HEK293T (cell line): ENCODE results near the gene PRKAR2A.
"Not testable (repeated sequence)": the region's sequence is repeated elsewhere in the genome, so short reads cannot be mapped to it uniquely, and the experiment has no call there.

Experiments used
- CTCF ChIA-PET: fragments of 350-600 bp; formaldehyde crosslinking; extraction: SDS; loops from one replicate; lab custom pipeline; 2021; ENCODE audit warnings: antibody characterized with exemption, inconsistent platforms; lab: Yijun Ruan, JAX
- POLR2A ChIA-PET: fragments of 350-600 bp; formaldehyde crosslinking; extraction: SDS; loops from one replicate; lab custom pipeline; 2020; ENCODE audit warnings: antibody characterized with exemption, inconsistent platforms; lab: Yijun Ruan, JAX
- DNase-seq: peaks from one replicate; pipeline ENCODE4 v3.0.0; 2012; ENCODE audit warnings: mixed read lengths; ENCODE audit errors: extremely low spot score
- ARNT ChIP-seq: fragments of 450-650 bp; IDR thresholded peaks from 2 replicates; pipeline ENCODE4 v1.6.1; 2017; ENCODE audit warnings: mild to moderate bottlenecking
- BHLHE40 ChIP-seq: fragments of 450-650 bp; IDR thresholded peaks from 2 replicates; pipeline ENCODE4 v1.6.1; 2016; ENCODE audit warnings: mild to moderate bottlenecking, moderate library complexity, borderline replicate concordance
- CTBP1 ChIP-seq: fragments of 450-650 bp; IDR thresholded peaks from 2 replicates; pipeline ENCODE4 v1.6.1; 2016; ENCODE audit warnings: borderline replicate concordance
- ELF4 ChIP-seq: fragments of 450-650 bp; IDR thresholded peaks from 2 replicates; pipeline ENCODE4 v1.6.1; 2017; ENCODE audit warnings: antibody characterized with exemption
- FOXA1 ChIP-seq: fragments of 450-650 bp; IDR thresholded peaks from 2 replicates; pipeline ENCODE4 v1.6.1; 2016; ENCODE audit warnings: mild to moderate bottlenecking
- FOXK2 ChIP-seq: fragments of 450-650 bp; IDR thresholded peaks from 2 replicates; pipeline ENCODE4 v1.6.1; 2016; ENCODE audit warnings: mild to moderate bottlenecking
- FOXM1 ChIP-seq: fragments of 450-650 bp; IDR thresholded peaks from 2 replicates; pipeline ENCODE4 v1.6.1; 2017; ENCODE audit warnings: mild to moderate bottlenecking, borderline replicate concordance
- HDGF ChIP-seq: fragments of 450-650 bp; IDR thresholded peaks from 2 replicates; pipeline ENCODE4 v1.6.1; 2017; ENCODE audit warnings: antibody characterized with exemption, borderline replicate concordance
- L3MBTL2 ChIP-seq: fragments of 450-650 bp; conservative IDR thresholded peaks from 2 replicates; pipeline ENCODE4 v1.6.1; 2016; ENCODE audit warnings: mild to moderate bottlenecking
- LEF1 ChIP-seq: fragments of 450-650 bp; IDR thresholded peaks from 2 replicates; pipeline ENCODE4 v1.6.1; 2017; ENCODE audit warnings: mild to moderate bottlenecking, borderline replicate concordance
- NFRKB ChIP-seq: fragments of 450-650 bp; IDR thresholded peaks from 2 replicates; pipeline ENCODE4 v1.6.1; 2016; ENCODE audit warnings: mild to moderate bottlenecking, moderate library complexity
- SP1 ChIP-seq: fragments of 450-650 bp; IDR thresholded peaks from 2 replicates; pipeline ENCODE4 v1.6.1; 2017
- SUZ12 ChIP-seq: fragments of 450-650 bp; IDR thresholded peaks from 2 replicates; pipeline ENCODE4 v1.6.1; 2016; ENCODE audit warnings: mild to moderate bottlenecking
- TARDBP ChIP-seq: fragments of 450-650 bp; IDR thresholded peaks from 2 replicates; pipeline ENCODE4 v1.6.1; 2016
- ZNF384 ChIP-seq: fragments of 450-650 bp; IDR thresholded peaks from 2 replicates; pipeline ENCODE4 v1.6.1; 2016
- TF ChIP-seq, protein P1 (sequence below): fragments of 450-650 bp; IDR thresholded peaks from 2 replicates; pipeline ENCODE4 v1.6.1; 2016

Gene PRKAR2A

DNA sequence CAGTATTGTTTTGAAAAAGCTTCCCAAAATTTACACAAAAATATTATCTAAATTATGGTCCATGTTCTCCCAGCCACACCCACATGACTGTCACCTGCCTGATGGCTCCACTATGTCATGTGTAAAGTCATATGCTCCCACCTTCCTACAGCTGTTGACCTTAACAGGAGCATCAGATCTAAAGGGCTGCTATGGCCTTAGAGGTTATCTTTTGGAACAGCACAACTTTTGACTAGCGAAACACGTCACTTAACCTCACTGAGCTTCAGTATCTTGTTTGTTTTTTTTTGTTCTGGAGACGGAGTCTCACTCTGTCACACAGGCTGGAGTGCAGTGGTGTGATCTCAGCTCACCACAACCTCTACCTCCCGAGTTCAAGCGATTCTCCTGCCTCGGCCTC is 64.4 kb downstream of the PRKAR2A start:
- DNase-seq, result no peak
- ChIA-PET CTCF (interaction anchor here (0.5 to 0.6 kb wide), 2 partner anchors 134 to 239 kb away, joined by 3 to 4 read pairs; partner anchors contain the start of gene NDUFAF3), POLR2A (no interaction called here)
- no peak for TF ChIP-seq LEF1

DNA sequence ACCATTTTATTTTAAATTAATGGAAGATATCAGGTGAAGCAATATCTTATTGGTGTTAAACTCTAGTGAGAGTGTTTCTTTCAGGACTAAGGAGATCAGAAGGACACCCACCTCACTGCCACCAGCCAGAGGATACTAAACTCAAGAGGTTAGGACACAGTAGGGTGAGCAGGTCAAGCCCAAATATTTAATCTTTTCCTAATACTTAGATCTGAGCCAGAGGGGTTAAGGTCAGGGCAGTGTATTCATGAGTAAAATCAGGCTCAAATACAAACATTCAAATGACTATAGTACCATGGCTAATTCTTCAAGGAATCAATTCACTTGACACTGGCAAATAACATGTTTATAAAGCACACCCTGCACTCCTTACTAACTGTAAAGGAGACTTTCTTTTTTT is 65.6 kb downstream of the PRKAR2A start:
- DNase-seq, result no peak
- POLR2A ChIA-PET, result no interaction called here
- no peak for TF ChIP-seq ELF4
- TF ChIP-seq SP1, result no peak
- TF ChIP-seq, protein P1, sequence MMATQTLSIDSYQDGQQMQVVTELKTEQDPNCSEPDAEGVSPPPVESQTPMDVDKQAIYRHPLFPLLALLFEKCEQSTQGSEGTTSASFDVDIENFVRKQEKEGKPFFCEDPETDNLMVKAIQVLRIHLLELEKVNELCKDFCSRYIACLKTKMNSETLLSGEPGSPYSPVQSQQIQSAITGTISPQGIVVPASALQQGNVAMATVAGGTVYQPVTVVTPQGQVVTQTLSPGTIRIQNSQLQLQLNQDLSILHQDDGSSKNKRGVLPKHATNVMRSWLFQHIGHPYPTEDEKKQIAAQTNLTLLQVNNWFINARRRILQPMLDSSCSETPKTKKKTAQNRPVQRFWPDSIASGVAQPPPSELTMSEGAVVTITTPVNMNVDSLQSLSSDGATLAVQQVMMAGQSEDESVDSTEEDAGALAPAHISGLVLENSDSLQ, result no peak
- no peak for TF ChIP-seq FOXM1
- no peak for TF ChIP-seq TARDBP
- no peak for TF ChIP-seq SUZ12
- no peak for TF ChIP-seq CTBP1
- TF ChIP-seq FOXK2, result no peak
- no peak for TF ChIP-seq ARNT
- no peak for TF ChIP-seq NFRKB
- CTCF ChIA-PET, result no interaction called here

DNA sequence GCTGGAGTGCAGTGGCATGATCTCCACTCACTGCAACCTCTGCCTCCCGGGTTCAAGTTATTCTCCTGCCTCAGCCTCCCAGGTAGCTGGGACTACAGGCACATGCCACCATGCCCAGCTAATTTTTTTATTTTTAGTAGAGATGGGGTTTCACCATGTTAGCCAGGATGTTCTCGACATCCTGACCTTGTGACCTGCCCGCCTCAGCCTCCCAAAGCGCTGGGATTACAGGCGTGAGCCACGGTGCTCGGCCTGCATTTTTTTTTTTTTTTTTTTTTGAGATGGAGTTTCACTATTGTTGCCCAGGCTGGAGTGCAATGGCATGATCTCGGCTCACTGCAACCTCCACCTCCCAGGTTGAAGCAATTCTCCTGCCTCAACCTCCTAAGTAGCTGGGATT is 69.1 kb downstream of the PRKAR2A start:
- CTCF ChIA-PET, DNase-seq, POLR2A ChIA-PET: not testable (repeated sequence)

DNA sequence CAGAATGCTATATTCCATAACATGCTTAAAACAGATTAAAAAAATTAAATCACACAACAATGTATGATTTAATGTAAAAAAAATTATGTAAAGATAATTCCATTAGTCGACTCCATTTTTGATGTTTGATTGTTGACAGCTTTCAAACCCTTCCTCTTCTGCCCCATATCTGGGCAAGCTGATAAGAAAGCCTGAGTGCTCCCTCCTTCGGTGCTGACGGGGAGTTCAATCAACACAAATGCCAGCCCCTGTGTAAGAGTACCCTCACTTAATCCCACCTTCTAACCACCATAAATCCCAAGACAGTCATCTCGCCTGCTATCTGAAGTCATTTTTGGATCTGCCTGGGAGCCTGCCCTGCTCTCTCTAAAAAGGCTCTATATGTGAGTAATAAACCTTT is 70.8 kb downstream of the PRKAR2A start:
- TF ChIP-seq FOXK2, result no peak
- TF ChIP-seq SUZ12, result no peak
- no peak for TF ChIP-seq L3MBTL2
- no peak for TF ChIP-seq SP1
- TF ChIP-seq, protein P1, result no peak
- TF ChIP-seq ZNF384, result no peak
- no peak for TF ChIP-seq FOXM1
- no peak for TF ChIP-seq BHLHE40
- TF ChIP-seq LEF1, result no peak
- no peak for TF ChIP-seq FOXA1
- TF ChIP-seq ELF4, result no peak
- TF ChIP-seq HDGF, result no peak
- no peak for TF ChIP-seq TARDBP
- no peak for TF ChIP-seq NFRKB
- no peak for TF ChIP-seq ARNT
- no peak for TF ChIP-seq CTBP1
- no peak for DNase-seq
- ChIA-PET POLR2A (no interaction called here), CTCF (no interaction called here)

GRCh38 chr3:48770192-48770502 is 77.5 kb downstream of the PRKAR2A start:
- ChIA-PET POLR2A (interaction anchor here (0.8 kb wide), 1 partner anchor 15 kb away, joined by 3 read pairs; no protein-coding TSS in a partner anchor), CTCF (no interaction called here)
- TF ChIP-seq, protein P1, result no peak
- TF ChIP-seq SP1, result no peak
- TF ChIP-seq BHLHE40, result no peak
- no peak for TF ChIP-seq ARNT
- no peak for TF ChIP-seq ELF4
- no peak for TF ChIP-seq NFRKB
- TF ChIP-seq FOXA1, result no peak
- TF ChIP-seq FOXK2, result no peak
- TF ChIP-seq SUZ12, result no peak
- no peak for TF ChIP-seq HDGF
- TF ChIP-seq L3MBTL2, result no peak
- no peak for TF ChIP-seq CTBP1
- no peak for TF ChIP-seq ZNF384
- no peak for TF ChIP-seq FOXM1
- no peak for TF ChIP-seq TARDBP
- TF ChIP-seq LEF1, result no peak
- DNase-seq, result no peak

GRCh38 chr3:48765376-48765775 is 82.3 kb downstream of the PRKAR2A start:
- POLR2A ChIA-PET, result interaction anchor here (1.5 kb wide), 1 partner anchor 50 kb away, joined by 3 read pairs; no protein-coding TSS in a partner anchor
- DNase-seq, result no peak
- CTCF ChIA-PET, result no interaction called here
- TF ChIP-seq BHLHE40 (no peak), SUZ12 (no peak), ZNF384 (0 out of 2 replicates have a peak, but pooled peaks have one; percentile 17)

DNA sequence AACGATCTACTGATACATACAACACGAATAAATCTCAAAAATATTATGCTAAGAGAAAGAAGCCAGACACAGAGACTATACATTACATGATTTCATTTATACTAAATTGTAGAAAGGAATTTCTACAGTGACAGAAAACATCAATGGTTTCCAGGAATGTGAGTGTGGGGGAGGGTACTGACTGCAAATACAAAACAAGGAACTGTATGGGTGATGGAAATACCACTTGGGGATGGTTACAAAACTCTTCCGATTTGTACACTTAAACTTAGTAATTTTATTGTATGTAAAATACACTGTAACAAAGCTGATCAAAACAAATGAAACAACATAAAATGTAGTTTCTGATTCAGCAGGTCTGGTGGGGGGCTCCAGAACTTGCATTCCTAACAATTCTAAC is 84.9 kb downstream of the PRKAR2A start:
- TF ChIP-seq TARDBP (no peak), SP1 (no peak), HDGF (no peak), NFRKB (no peak)
- no peak for DNase-seq
- CTCF ChIA-PET, result no interaction called here
- POLR2A ChIA-PET, result no interaction called here

GRCh38 chr3:48759991-48760540 is 87.6 kb downstream of the PRKAR2A start:
- POLR2A ChIA-PET, DNase-seq: not testable (repeated sequence)
- CTCF ChIA-PET, result interaction anchor here (0.6 kb wide), 1 partner anchor 11 kb away, joined by 3 read pairs; no protein-coding TSS in a partner anchor

DNA sequence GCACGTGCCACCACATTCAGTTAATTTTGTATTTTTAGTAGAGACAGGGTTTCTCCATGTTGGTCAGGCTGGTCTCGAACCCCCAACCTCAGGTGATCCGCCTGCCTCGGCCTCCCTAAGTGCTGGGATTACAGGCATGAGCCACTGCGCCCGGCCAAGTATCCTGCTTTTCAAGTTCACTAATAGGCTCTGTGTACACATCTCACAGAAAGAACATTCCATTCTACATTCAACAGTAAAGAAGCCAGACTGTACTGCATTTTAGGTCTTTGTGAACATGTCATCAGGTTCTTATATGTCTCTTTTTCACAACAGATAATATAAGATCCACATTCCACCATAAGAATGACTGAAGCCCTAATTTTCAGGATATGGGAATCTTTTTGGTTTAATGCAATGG is 88.1 kb downstream of the PRKAR2A start:
- CTCF ChIA-PET, result interaction anchor here (0.7 kb wide), 1 partner anchor 323 kb away, joined by 3 read pairs; no protein-coding TSS in a partner anchor
- POLR2A ChIA-PET, DNase-seq: not testable (repeated sequence)
